Liver (tissue), 9 donors: ENCODE results near the gene WWP2. TPM values are rescaled to one million over a fixed set of nuclear protein-coding genes. Genes with fewer than 3 reads are reported as not detected.

ENCODE experiments used
- DNase-seq: peaks from one replicate; pipeline ENCODE4 v3.0.0-alpha.2; 2017; ENCODE audit warnings: low spot score
- H3K27ac ChIP-seq, 2 donors: one replicate each; pipeline ENCODE4 v1.7.0; 2013; ENCODE audit warnings: inconsistent platforms in 2 of 2, low read length in 2 of 2, control low read depth in 1 of 2, low read depth in 1 of 2, mild to moderate bottlenecking in 1 of 2
- H3K27me3 ChIP-seq, 4 donors: one replicate each; pipeline versions ENCODE4 v1.6.1 to v1.7.0; 2013; ENCODE audit warnings: low read length in 3 of 4, inconsistent platforms in 1 of 4, mild to moderate bottlenecking in 1 of 4, moderate library complexity in 1 of 4; ENCODE audit not compliant: control insufficient read depth in 4 of 4, insufficient read depth in 4 of 4
- H3K36me3 ChIP-seq, 4 donors: one replicate each; pipeline versions ENCODE4 v1.6.1 to v1.7.0; 2013; ENCODE audit warnings: low read length in 3 of 4, mild to moderate bottlenecking in 3 of 4, low read depth in 1 of 4, moderate library complexity in 1 of 4; ENCODE audit not compliant: control insufficient read depth in 4 of 4, insufficient read depth in 3 of 4
- H3K4me1 ChIP-seq, 4 donors: one replicate each; pipeline versions ENCODE4 v1.6.1 to v1.7.0; 2013; ENCODE audit warnings: low read length in 3 of 4, mild to moderate bottlenecking in 3 of 4, moderate library complexity in 1 of 4; ENCODE audit not compliant: control insufficient read depth in 4 of 4, insufficient read depth in 4 of 4
- H3K4me3 ChIP-seq, 3 donors: one replicate each; pipeline versions ENCODE4 v1.6.1 to v1.7.0; 2013; ENCODE audit warnings: low read length in 3 of 3, control low read depth in 1 of 3, low read depth in 1 of 3, mild to moderate bottlenecking in 1 of 3
- H3K9ac ChIP-seq, 2 donors: one replicate each; pipeline ENCODE4 v1.7.0; 2013; ENCODE audit warnings: low read length in 2 of 2, mild to moderate bottlenecking in 2 of 2, moderate library complexity in 2 of 2, control low read depth in 1 of 2, low read depth in 1 of 2
- H3K9me3 ChIP-seq, 4 donors: one replicate each; pipeline versions ENCODE4 v1.6.1 to v1.7.0; 2013; ENCODE audit warnings: low read length in 3 of 4; ENCODE audit not compliant: control insufficient read depth in 4 of 4
- EGR1 ChIP-seq, 2 donors: IDR thresholded peaks; 2 replicates each; pipeline ENCODE4 v1.6.1; 2016 to 2018; ENCODE audit warnings: antibody characterized with exemption in 2 of 2, low read depth in 2 of 2
- FOXA1 ChIP-seq: IDR thresholded peaks from 2 replicates; pipeline ENCODE4 v1.6.1; 2016; ENCODE audit warnings: antibody characterized with exemption
- HNF4A ChIP-seq, 2 donors: conservative IDR thresholded peaks; 2 replicates each; pipeline ENCODE4 v1.6.1; 2016; ENCODE audit warnings: antibody characterized with exemption in 2 of 2, mild to moderate bottlenecking in 2 of 2
- HNF4G ChIP-seq: IDR thresholded peaks from 2 replicates; pipeline ENCODE4 v1.6.1; 2016; ENCODE audit warnings: antibody characterized with exemption
- JUND ChIP-seq, 2 donors: IDR thresholded peaks; 2 replicates each; pipeline ENCODE4 v1.6.1; 2016; ENCODE audit warnings: antibody characterized with exemption in 2 of 2
- NR2F2 ChIP-seq: IDR thresholded peaks from 2 replicates; pipeline ENCODE4 v1.6.1; 2016; ENCODE audit warnings: antibody characterized with exemption
- SP1 ChIP-seq: IDR thresholded peaks from 2 replicates; pipeline ENCODE4 v1.6.1; 2018; ENCODE audit warnings: antibody characterized with exemption, mild to moderate bottlenecking
- TAF1 ChIP-seq: conservative IDR thresholded peaks from 2 replicates; pipeline ENCODE4 v1.6.1; 2016; ENCODE audit warnings: antibody characterized with exemption, mild to moderate bottlenecking
- YY1 ChIP-seq: IDR thresholded peaks from 2 replicates; pipeline ENCODE4 v1.6.1; 2016; ENCODE audit warnings: antibody characterized with exemption, mild to moderate bottlenecking
- WGBS: extraction: QIAGEN DNeasy Blood & Tissue Kit; methylation state at CpG from one replicate; pipeline ENCODE4 v1.1.7; 2013; 5-methylcytosine and 5-hydroxymethylcytosine counted together
- polyA plus RNA-seq, 2 donors: library from polyadenylated mRNA; stranded (reverse) in 1 of 2; unstranded in 1 of 2; fragments of 200-250 nt in 1 of 2; fragments of >200 nt in 1 of 2; fragmentation: Nextera tagmentation in 1 of 2; extraction: Ambion mirVana in 1 of 2; gene quantifications; one replicate each; pipeline versions ENCODE4 v1.2.1 to v1.2.3, GENCODE V29; 2013 to 2015
- total RNA-seq, 2 donors: library from RNA; depleted of rRNA; stranded (reverse); fragments of >200 nt; gene quantifications; one replicate each; pipeline ENCODE4 v1.2.3, GENCODE V29; 2014
- TF ChIP-seq, protein P1 (sequence below): fragments of 150-350 bp; IDR thresholded peaks from 2 replicates; pipeline ENCODE4 v1.5.1; 2017; ENCODE audit warnings: improper control_type of control experiment, low read depth, low read length; ENCODE audit not compliant: missing input control
- TF ChIP-seq, protein P2 (sequence below): IDR thresholded peaks from 2 replicates; pipeline ENCODE4 v1.6.1; 2016; ENCODE audit warnings: antibody characterized with exemption
- TF ChIP-seq, protein P3 (sequence below): IDR thresholded peaks from 2 replicates; pipeline ENCODE4 v1.6.1; 2016; ENCODE audit warnings: antibody characterized with exemption
- TF ChIP-seq, protein P4 (sequence below): IDR thresholded peaks from 2 replicates; pipeline ENCODE4 v1.6.1; 2016; ENCODE audit warnings: antibody characterized with exemption
- TF ChIP-seq, protein P5 (sequence below): IDR thresholded peaks from 2 replicates; pipeline ENCODE4 v1.6.1; 2016; ENCODE audit warnings: antibody characterized with exemption, mild to moderate bottlenecking
- donor health status: healthy.
- donor health status: healthy.
- donor health status: healthy.
- donor health status: healthy.
- donor health status: healthy.

The WWP2 gene
- total and polyA plus RNA-seq, 4 donors, result 8.6 to 22.7 (median 13.6) TPM

DNA sequence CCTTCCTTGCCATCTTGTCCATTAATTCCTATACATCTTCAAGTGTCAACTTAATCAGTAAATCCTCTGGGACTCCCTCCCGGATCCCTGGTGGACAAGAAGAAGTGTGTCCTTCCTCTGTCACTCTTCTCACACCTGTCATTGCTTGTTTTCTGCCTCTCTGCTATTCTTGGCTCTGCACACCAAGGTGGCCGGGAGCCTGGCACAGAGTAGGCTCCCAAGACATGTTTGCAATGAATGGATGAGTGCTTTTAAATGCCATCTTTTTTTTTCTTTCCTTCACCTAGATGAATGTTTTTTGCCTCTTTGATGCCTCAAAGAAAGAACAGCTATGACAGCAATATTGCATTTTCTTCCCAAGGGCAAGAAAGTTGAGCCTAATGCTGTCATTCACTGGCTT lies 131.0 kb downstream of the WWP2 start:
- Histone ChIP-seq H3K4me3 (no peak overlapping the region), H3K9me3 (no peaks in the 10 kb centered on the region), H3K27ac (no peak overlapping the region), H3K9ac (no peak overlapping the region), H3K27me3 (no peaks in the 10 kb centered on the region), H3K36me3 (peaks cover 4 to 14% (median 8%) of the 10 kb centered on the region in 4 donors), H3K4me1 (peaks cover 0 to 2% (median 0%) of the 10 kb centered on the region in 4 donors)
- no peak for DNase-seq
- 98% methylated on average over 2 of the region's 2 CpGs for WGBS
- TF ChIP-seq HNF4A (conservative IDR thresholded peaks at IDR 0.05), result no peak
- TF ChIP-seq, protein P1, sequence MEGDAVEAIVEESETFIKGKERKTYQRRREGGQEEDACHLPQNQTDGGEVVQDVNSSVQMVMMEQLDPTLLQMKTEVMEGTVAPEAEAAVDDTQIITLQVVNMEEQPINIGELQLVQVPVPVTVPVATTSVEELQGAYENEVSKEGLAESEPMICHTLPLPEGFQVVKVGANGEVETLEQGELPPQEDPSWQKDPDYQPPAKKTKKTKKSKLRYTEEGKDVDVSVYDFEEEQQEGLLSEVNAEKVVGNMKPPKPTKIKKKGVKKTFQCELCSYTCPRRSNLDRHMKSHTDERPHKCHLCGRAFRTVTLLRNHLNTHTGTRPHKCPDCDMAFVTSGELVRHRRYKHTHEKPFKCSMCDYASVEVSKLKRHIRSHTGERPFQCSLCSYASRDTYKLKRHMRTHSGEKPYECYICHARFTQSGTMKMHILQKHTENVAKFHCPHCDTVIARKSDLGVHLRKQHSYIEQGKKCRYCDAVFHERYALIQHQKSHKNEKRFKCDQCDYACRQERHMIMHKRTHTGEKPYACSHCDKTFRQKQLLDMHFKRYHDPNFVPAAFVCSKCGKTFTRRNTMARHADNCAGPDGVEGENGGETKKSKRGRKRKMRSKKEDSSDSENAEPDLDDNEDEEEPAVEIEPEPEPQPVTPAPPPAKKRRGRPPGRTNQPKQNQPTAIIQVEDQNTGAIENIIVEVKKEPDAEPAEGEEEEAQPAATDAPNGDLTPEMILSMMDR, result no peak
- no peak for TF ChIP-seq EGR1 (IDR thresholded peaks at IDR 0.05; ENCODE audit: low read depth in 2 of 2)
- TF ChIP-seq TAF1, result no peak
- TF ChIP-seq, protein P2, sequence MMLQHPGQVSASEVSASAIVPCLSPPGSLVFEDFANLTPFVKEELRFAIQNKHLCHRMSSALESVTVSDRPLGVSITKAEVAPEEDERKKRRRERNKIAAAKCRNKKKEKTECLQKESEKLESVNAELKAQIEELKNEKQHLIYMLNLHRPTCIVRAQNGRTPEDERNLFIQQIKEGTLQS, result no peak
- TF ChIP-seq NR2F2, result no peak
- no peak for TF ChIP-seq JUND (IDR thresholded peaks at IDR 0.05)
- no peak for TF ChIP-seq SP1
- TF ChIP-seq, protein P3, sequence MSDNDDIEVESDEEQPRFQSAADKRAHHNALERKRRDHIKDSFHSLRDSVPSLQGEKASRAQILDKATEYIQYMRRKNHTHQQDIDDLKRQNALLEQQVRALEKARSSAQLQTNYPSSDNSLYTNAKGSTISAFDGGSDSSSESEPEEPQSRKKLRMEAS, result no peak
- TF ChIP-seq HNF4G, result no peak
- TF ChIP-seq YY1, result no peak
- no peak for TF ChIP-seq FOXA1

DNA sequence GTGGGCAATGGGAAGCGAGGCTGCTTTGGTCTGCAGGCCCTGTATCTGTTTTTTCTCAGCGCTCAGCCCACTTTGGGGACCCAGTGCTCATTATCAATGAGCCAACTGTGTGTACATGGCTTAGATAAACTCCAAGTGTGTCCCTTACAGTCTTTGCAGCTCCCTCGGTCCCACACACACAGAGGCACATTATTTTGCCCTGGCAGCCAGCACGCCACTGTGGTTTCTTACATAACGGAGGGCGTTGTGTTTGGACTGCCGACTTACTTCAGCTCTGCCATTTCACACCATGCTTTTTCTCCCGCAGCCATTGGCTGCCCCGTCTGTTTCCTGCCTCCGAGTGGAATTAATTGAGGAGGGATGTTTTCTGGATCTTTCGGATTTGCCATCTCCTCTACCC lies 132.5 kb downstream of the WWP2 start:
- H3K9ac ChIP-seq, result no peak overlapping the region
- H3K4me1 ChIP-seq, result peaks cover 0 to 2% (median 0%) of the 10 kb centered on the region in 4 donors
- no peak for DNase-seq
- no peaks in the 10 kb centered on the region for H3K9me3 ChIP-seq
- peaks cover 0 to 2% (median under 1%) of the 10 kb centered on the region in 4 donors for H3K36me3 ChIP-seq
- WGBS, result 91% methylated on average over 11 of the region's 11 CpGs
- no peak overlapping the region for H3K4me3 ChIP-seq
- no peak for TF ChIP-seq HNF4A (conservative IDR thresholded peaks at IDR 0.05)
- TF ChIP-seq, protein P4, sequence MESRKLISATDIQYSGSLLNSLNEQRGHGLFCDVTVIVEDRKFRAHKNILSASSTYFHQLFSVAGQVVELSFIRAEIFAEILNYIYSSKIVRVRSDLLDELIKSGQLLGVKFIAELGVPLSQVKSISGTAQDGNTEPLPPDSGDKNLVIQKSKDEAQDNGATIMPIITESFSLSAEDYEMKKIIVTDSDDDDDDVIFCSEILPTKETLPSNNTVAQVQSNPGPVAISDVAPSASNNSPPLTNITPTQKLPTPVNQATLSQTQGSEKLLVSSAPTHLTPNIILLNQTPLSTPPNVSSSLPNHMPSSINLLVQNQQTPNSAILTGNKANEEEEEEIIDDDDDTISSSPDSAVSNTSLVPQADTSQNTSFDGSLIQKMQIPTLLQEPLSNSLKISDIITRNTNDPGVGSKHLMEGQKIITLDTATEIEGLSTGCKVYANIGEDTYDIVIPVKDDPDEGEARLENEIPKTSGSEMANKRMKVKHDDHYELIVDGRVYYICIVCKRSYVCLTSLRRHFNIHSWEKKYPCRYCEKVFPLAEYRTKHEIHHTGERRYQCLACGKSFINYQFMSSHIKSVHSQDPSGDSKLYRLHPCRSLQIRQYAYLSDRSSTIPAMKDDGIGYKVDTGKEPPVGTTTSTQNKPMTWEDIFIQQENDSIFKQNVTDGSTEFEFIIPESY, result no peak
- TF ChIP-seq, protein P5, sequence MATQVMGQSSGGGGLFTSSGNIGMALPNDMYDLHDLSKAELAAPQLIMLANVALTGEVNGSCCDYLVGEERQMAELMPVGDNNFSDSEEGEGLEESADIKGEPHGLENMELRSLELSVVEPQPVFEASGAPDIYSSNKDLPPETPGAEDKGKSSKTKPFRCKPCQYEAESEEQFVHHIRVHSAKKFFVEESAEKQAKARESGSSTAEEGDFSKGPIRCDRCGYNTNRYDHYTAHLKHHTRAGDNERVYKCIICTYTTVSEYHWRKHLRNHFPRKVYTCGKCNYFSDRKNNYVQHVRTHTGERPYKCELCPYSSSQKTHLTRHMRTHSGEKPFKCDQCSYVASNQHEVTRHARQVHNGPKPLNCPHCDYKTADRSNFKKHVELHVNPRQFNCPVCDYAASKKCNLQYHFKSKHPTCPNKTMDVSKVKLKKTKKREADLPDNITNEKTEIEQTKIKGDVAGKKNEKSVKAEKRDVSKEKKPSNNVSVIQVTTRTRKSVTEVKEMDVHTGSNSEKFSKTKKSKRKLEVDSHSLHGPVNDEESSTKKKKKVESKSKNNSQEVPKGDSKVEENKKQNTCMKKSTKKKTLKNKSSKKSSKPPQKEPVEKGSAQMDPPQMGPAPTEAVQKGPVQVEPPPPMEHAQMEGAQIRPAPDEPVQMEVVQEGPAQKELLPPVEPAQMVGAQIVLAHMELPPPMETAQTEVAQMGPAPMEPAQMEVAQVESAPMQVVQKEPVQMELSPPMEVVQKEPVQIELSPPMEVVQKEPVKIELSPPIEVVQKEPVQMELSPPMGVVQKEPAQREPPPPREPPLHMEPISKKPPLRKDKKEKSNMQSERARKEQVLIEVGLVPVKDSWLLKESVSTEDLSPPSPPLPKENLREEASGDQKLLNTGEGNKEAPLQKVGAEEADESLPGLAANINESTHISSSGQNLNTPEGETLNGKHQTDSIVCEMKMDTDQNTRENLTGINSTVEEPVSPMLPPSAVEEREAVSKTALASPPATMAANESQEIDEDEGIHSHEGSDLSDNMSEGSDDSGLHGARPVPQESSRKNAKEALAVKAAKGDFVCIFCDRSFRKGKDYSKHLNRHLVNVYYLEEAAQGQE, result no peak
- H3K27me3 ChIP-seq, result no peaks in the 10 kb centered on the region
- H3K27ac ChIP-seq, result no peak overlapping the region
